Stimulated activated memory B cell treated with anti-CD40 and anti-IgM and Interleukin-4, amounts not matched to agents 10 μg/mL and 1 μg/mL and 100 μg/mL, for 72 hours (primary cell): Measurements from ENCODE around the gene HMCN2.

Experiments used
- ATAC-seq: fragments of 150-1000 bp; cut with Tn5 transposase; 2 replicates; pipeline ENCODE4 v1.10.0; 2021
- H3K27ac Mint-ChIP-seq: one replicate; pipeline ENCODE4 v1.8.0; 2022; ENCODE audit warnings: mild to moderate bottlenecking, mixed read lengths
- H3K27me3 Mint-ChIP-seq: one replicate; pipeline ENCODE4 v1.8.0; 2022; ENCODE audit warnings: mixed read lengths
- H3K36me3 Mint-ChIP-seq: one replicate; pipeline ENCODE4 v1.8.0; 2022; ENCODE audit warnings: mixed read lengths
- H3K4me1 Mint-ChIP-seq: one replicate; pipeline ENCODE4 v1.8.0; 2022; ENCODE audit warnings: mixed read lengths
- H3K4me3 Mint-ChIP-seq: one replicate; pipeline ENCODE4 v1.8.0; 2022; ENCODE audit warnings: mild to moderate bottlenecking, moderate library complexity, mixed read lengths
- H3K9me3 Mint-ChIP-seq: one replicate; pipeline ENCODE4 v1.8.0; 2022; ENCODE audit warnings: mixed read lengths

HMCN2 gene

GRCh38 chr9:130366888-130367550 is 101.5 kb downstream of the HMCN2 start:
- Mint-ChIP-seq H3K9me3 (peaks cover 7% of the 10 kb centered on the region), H3K4me3 (no peak overlapping the region), H3K36me3 (no peaks in the 10 kb centered on the region), H3K27me3 (peaks cover 46% of the 10 kb centered on the region), H3K4me1 (peaks cover 8% of the 10 kb centered on the region), H3K27ac (no peak overlapping the region)
- ATAC-seq = no peak

- no peaks in the 10 kb centered on the region for H3K36me3 Mint-ChIP-seq
- no peak overlapping the region for H3K27ac Mint-ChIP-seq
- H3K4me3 Mint-ChIP-seq = no peak overlapping the region
- H3K27me3 Mint-ChIP-seq = peaks cover 47% of the 10 kb centered on the region
- H3K4me1 Mint-ChIP-seq = peaks cover 8% of the 10 kb centered on the region
- peaks cover 9% of the 10 kb centered on the region for H3K9me3 Mint-ChIP-seq
- ATAC-seq = no peak
These were observed 103.1 kb downstream of the HMCN2 start for GRCh38 chr9:130368631-130369103.

GRCh38 chr9:130370226-130370625 is 104.7 kb downstream of the HMCN2 start:
- no peaks in the 10 kb centered on the region for H3K36me3 Mint-ChIP-seq
- H3K27ac Mint-ChIP-seq = no peak overlapping the region
- no peak overlapping the region for H3K4me3 Mint-ChIP-seq
- H3K9me3 Mint-ChIP-seq = peaks cover 12% of the 10 kb centered on the region
- H3K4me1 Mint-ChIP-seq = peaks cover 8% of the 10 kb centered on the region
- H3K27me3 Mint-ChIP-seq = peaks cover 49% of the 10 kb centered on the region
- no peak for ATAC-seq

GRCh38 chr9:130371196-130371966 is 105.8 kb downstream of the HMCN2 start:
- H3K4me3 Mint-ChIP-seq = no peak overlapping the region
- H3K27ac Mint-ChIP-seq = no peak overlapping the region

GRCh38 chr9:130372057-130372456 is 106.5 kb downstream of the HMCN2 start:
- H3K36me3 Mint-ChIP-seq = no peaks in the 10 kb centered on the region
- H3K27me3 Mint-ChIP-seq = peaks cover 32% of the 10 kb centered on the region
- H3K9me3 Mint-ChIP-seq = peaks cover 12% of the 10 kb centered on the region
- H3K27ac Mint-ChIP-seq = no peak overlapping the region
- no peak overlapping the region for H3K4me3 Mint-ChIP-seq
- H3K4me1 Mint-ChIP-seq = peaks cover 8% of the 10 kb centered on the region
- ATAC-seq = no peak

More at GRCh38 chr9:130371196-130371966, 105.8 kb downstream of the HMCN2 start:
- peaks cover 12% of the 10 kb centered on the region for H3K9me3 Mint-ChIP-seq
- no peaks in the 10 kb centered on the region for H3K36me3 Mint-ChIP-seq
- H3K4me1 Mint-ChIP-seq = peaks cover 8% of the 10 kb centered on the region
- no peak for ATAC-seq
- H3K27me3 Mint-ChIP-seq = peaks cover 39% of the 10 kb centered on the region

GRCh38 chr9:130373679-130374325 is 108.2 kb downstream of the HMCN2 start:
- H3K4me1 Mint-ChIP-seq = peaks cover under 1% of the 10 kb centered on the region
- no peak for ATAC-seq
- H3K36me3 Mint-ChIP-seq = no peaks in the 10 kb centered on the region
- no peak overlapping the region for H3K27ac Mint-ChIP-seq
- peaks cover 6% of the 10 kb centered on the region for H3K9me3 Mint-ChIP-seq
- no peak overlapping the region for H3K4me3 Mint-ChIP-seq
- peaks cover 19% of the 10 kb centered on the region for H3K27me3 Mint-ChIP-seq

GRCh38 chr9:130377612-130378011 is 112.1 kb downstream of the HMCN2 start:
- peaks cover 6% of the 10 kb centered on the region for H3K9me3 Mint-ChIP-seq
- H3K4me1 Mint-ChIP-seq = no peaks in the 10 kb centered on the region
- no peak overlapping the region for H3K27ac Mint-ChIP-seq
- no peak for ATAC-seq
- no peak overlapping the region for H3K4me3 Mint-ChIP-seq
- no peaks in the 10 kb centered on the region for H3K36me3 Mint-ChIP-seq
- peaks cover 36% of the 10 kb centered on the region for H3K27me3 Mint-ChIP-seq

GRCh38 chr9:130378875-130379648 is 113.5 kb downstream of the HMCN2 start:
- ATAC-seq = no peak
- H3K9me3 Mint-ChIP-seq = no peaks in the 10 kb centered on the region
- H3K36me3 Mint-ChIP-seq = no peaks in the 10 kb centered on the region
- no peaks in the 10 kb centered on the region for H3K4me1 Mint-ChIP-seq
- H3K27ac Mint-ChIP-seq = no peak overlapping the region
- H3K27me3 Mint-ChIP-seq = peaks cover 27% of the 10 kb centered on the region
- no peak overlapping the region for H3K4me3 Mint-ChIP-seq

- Mint-ChIP-seq H3K27me3 (peaks cover 28% of the 10 kb centered on the region), H3K4me3 (no peak overlapping the region), H3K4me1 (no peaks in the 10 kb centered on the region), H3K27ac (no peak overlapping the region), H3K9me3 (no peaks in the 10 kb centered on the region), H3K36me3 (no peaks in the 10 kb centered on the region)
- ATAC-seq = no peak
These were observed 114.0 kb downstream of the HMCN2 start for GRCh38 chr9:130379649-130379970.

GRCh38 chr9:130380920-130381469 is 115.4 kb downstream of the HMCN2 start:
- H3K27ac Mint-ChIP-seq = no peak overlapping the region
- H3K36me3 Mint-ChIP-seq = no peaks in the 10 kb centered on the region
- ATAC-seq = no peak
- no peak overlapping the region for H3K4me3 Mint-ChIP-seq
- no peaks in the 10 kb centered on the region for H3K9me3 Mint-ChIP-seq
- no peaks in the 10 kb centered on the region for H3K4me1 Mint-ChIP-seq
- peaks cover 28% of the 10 kb centered on the region for H3K27me3 Mint-ChIP-seq

GRCh38 chr9:130381660-130382059 is 116.1 kb downstream of the HMCN2 start:
- Mint-ChIP-seq H3K27me3 (peaks cover 28% of the 10 kb centered on the region), H3K9me3 (no peaks in the 10 kb centered on the region), H3K36me3 (no peaks in the 10 kb centered on the region), H3K4me1 (no peaks in the 10 kb centered on the region), H3K4me3 (no peak overlapping the region), H3K27ac (no peak overlapping the region)
- ATAC-seq = no peak

GRCh38 chr9:130382096-130382495 is 116.5 kb downstream of the HMCN2 start:
- Mint-ChIP-seq H3K36me3 (no peaks in the 10 kb centered on the region), H3K27ac (no peak overlapping the region), H3K27me3 (peaks cover 28% of the 10 kb centered on the region), H3K4me1 (no peaks in the 10 kb centered on the region), H3K9me3 (no peaks in the 10 kb centered on the region), H3K4me3 (no peak overlapping the region)
- no peak for ATAC-seq

GRCh38 chr9:130382636-130383349 is 117.2 kb downstream of the HMCN2 start:
- Mint-ChIP-seq H3K4me1 (no peaks in the 10 kb centered on the region), H3K9me3 (no peaks in the 10 kb centered on the region), H3K27ac (no peak overlapping the region), H3K36me3 (no peaks in the 10 kb centered on the region), H3K27me3 (peaks cover 28% of the 10 kb centered on the region), H3K4me3 (no peak overlapping the region)
- no peak for ATAC-seq

GRCh38 chr9:130383350-130383715 is 117.8 kb downstream of the HMCN2 start:
- H3K27me3 Mint-ChIP-seq = peaks cover 28% of the 10 kb centered on the region
- H3K9me3 Mint-ChIP-seq = no peaks in the 10 kb centered on the region
- H3K36me3 Mint-ChIP-seq = no peaks in the 10 kb centered on the region
- no peak overlapping the region for H3K27ac Mint-ChIP-seq
- H3K4me1 Mint-ChIP-seq = no peaks in the 10 kb centered on the region
- no peak overlapping the region for H3K4me3 Mint-ChIP-seq
- no peak for ATAC-seq
